Stromal cell of bone marrow (primary cell): Measurements from ENCODE around the gene HAT1.
"Not testable (repeated sequence)": the region's sequence is repeated elsewhere in the genome, so short reads cannot be mapped to it uniquely, and the experiment has no call there.

ENCODE experiments used
- DNase-seq: peaks from one replicate; pipeline ENCODE4 v3.0.0-alpha.2; 2012; ENCODE audit warnings: low read depth

Gene HAT1

DNA sequence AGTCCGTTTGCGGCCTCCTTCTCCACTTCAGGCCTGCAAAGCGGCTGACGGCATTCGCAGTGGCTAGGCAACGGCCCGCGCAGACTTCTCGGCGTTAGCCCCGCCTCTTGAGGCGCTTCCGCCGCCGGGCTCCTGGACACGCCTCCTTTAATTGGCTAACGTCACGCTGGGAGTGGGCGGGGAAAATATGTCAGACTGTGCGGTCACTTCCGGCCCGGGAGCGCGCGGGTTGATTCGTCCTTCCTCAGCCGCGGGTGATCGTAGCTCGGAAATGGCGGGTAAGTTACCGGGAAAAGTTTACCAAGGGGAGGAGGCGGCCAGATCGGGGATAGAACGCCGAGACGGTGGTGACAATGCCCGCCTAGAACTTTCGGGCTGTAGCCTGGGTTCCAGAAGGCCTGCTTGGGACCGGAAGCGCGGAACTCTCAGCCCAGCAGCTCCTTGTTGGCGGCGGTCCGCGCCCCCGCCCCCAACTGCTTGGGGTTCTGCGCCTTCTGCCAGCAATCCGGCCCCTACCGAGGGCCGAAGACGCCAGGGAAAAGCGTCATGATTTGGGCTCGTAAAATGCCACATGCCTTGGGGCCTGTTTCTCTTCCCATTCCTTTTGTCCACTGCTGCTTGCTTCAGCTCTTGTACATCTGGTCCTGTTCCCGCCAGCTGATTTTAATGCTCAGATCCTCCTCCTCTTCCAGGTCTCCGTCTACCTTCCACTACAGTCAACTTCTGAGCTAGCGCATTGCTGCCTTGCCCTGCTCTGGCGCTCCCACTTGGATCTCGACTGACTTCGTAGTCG, at the start of gene HAT1:
TSS of gene HAT1 (plus strand) at position 232 of the 793 bp plus-strand sequence. CDS start at position 272, 40 bp downstream.
- peak; percentile 95 for DNase-seq

- no peak for DNase-seq
These were observed 47.7 kb upstream of the HAT1 start for GRCh38 chr2:171874517-171874916.

- DNase-seq = no peak
These were observed 47.3 kb upstream of the HAT1 start for GRCh38 chr2:171874963-171875362.

DNA sequence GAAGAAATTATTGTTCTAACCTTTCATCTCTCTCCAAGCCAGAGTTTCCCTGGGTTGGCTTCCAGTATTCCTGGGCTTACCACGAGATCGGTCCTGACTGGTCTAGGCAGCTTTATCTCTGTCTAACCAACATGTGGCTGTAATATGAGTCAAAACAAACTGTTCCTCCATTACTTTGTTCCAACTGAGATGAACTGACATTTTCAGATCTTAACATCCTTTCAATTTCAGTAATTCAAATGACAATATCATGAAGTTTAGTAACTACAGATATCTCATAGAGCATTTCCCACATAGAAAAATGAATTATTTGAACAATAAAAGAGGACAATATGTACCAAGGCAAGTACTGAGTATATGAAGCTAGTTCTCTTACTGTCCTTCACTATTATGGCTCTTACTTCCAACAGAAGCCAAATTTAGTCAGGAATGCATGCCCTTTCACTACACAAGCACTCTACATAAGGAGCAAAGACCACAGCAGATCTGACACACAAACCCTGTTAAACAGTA, 43.7 kb upstream of the HAT1 start:
- peak; percentile 80 for DNase-seq

- no peak for DNase-seq
These were observed 42.4 kb upstream of the HAT1 start for GRCh38 chr2:171879865-171880264.

DNA sequence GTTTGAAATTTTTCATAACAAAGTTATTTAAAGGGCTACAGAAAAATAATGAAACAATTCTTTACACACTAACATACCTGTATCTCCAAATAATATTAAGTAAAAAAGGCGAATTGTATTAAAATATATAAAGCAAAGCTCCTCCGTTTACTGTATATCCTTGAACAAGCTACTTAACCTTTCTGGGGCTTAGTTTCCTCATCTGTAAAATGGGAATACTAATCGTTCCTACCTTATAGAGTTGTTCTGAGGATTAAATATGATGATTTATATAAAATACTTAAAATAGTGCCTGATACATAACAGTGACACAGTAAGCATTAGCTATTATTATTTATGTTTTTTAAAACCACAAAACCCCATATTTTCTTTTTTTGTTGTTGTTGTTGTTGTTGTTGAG, 41.5 kb upstream of the HAT1 start:
- no peak for DNase-seq

DNA sequence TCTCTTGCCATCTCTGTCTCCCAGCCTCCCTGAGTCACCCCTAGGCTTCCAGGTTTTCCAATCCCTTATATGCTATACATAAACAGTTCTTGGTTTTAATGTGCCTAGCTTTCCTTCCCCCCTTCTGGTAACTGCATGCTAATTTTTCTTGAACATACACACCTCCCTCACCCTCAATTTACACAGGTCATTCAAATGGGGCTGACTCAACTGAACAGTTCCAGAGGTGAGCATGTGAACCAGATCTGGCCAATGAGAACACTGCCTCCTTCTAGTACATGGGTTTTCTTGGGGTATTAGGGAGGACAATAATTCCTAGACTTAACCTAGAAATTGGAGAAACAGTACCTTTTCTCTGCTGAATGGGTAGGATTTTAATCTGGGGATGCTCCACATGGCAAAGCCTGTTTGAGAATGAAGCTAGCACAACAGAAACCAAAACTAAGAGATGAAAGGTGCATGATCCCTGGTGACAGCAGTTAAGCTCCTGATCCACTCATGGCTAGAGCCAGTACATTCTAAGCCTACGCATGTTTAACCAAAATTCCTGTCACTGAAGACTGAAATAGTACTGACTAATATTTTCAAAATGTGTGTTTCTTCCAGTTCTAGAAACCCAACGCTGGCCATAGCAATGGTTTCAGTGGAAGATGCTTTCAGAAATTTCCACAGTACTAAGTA, 40.0 kb upstream of the HAT1 start:
- peak; percentile 36 for DNase-seq

DNA sequence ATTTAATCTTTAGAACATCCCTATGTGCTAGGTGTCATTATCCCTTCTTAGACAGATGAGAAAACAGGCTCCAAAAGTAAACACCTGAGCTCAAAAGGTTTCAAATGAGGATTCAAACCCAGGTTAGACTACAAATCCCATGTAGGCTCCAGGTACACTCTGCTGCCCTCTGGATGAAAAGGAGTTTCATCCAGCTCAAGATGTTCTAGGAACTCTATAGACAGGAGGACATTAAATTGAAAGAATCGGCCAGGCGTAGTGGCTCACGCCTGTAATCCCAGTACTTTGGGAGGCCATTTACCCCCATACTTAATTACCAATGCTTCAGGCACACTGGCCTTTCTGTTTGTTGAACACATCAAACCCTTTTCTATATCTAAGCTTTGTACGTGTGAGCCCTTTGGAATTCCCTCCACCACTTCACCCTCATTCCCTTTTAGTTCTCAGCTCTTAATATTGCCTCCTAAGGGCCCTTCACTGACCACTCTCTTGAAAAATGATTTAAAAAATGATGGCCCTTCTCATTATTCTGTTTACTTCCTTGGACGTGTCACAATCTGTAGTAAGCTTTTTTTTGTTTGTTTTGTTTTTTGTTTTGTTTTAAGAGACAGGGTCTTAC, 38.9 kb upstream of the HAT1 start:
- DNase-seq = no peak

GRCh38 chr2:171889333-171889732, 32.9 kb upstream of the HAT1 start:
- DNase-seq = no peak

DNA sequence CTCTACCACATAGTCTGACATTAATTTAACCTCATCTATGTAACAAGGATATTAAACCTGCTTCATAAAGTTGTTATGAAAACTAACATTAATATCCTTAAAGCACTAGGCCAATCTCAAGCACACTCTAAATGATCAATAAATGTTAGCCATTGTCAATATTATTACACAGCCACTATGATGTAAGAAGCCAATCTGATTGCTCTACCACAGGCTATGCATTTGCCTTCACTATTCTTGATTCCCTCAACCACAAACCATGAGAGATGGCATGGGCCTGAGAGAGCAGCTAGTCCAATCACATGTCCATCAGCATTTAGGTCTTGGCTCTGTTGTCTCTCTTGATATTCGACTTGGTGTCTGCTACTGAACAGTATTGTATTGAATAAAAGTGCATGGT, 32.5 kb upstream of the HAT1 start:
- DNase-seq = no peak

GRCh38 chr2:171893196-171893823, 29.0 kb upstream of the HAT1 start:
- DNase-seq = no peak

DNA sequence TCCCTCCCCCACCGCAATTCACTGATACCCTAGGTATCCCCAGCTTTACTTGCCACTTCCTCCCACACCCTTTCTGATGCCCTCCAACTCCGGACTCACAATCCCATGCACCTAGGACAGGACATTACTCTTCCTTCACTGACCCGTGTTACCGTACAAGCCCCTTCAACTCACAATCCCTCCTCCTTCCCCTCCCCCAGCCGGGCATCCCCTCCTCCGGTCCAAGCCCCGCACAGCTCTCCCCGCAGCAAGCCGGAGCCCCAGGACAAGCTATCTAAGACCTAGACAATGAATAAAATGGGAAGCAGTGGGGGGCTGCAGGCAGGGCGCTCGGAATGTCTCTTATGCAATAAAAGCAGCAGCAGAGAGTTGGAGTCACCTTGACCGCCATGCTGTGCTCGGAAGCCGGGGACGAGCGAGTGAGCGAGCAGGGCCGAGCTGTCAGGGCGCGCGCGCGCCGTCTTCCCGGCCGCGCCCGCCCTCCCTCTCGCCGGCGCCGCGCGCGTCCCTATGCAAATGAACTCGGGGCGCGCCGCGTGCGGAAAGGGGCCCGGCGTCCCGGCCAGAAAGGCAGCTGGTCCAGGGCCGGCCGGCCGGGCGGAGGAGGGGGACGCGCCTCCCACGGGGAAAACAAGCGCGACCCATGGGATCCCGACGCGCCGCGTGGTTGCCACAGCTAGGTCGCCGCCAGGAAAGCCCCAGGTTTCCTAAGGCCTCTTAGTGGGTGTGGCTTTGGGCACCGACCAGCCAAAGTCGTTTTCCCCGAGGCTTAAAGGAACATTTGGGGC, 28.2 kb upstream of the HAT1 start, which contains the start of gene SLC25A12:
TSS of gene SLC25A12 (minus strand) at position 421 of the 788 bp plus-strand sequence. CDS start at position 391, 30 bp downstream.
- peak; percentile 64 for DNase-seq

DNA sequence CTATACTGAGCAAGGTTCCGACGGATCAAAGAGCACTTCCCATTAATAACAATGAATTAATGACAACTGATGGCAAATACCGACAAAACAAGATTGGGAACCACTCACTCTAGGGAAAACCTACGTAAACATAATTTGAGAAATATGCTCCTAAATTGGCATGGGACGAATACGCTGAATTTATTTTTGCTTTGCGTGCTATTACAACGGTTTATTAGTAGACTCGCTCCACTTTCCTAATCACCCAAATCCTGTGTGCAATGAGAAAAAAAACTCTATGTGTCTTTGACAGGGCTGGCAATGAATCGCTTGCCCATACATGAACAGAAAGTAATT, 27.7 kb upstream of the HAT1 start:
- DNase-seq = no peak

DNA sequence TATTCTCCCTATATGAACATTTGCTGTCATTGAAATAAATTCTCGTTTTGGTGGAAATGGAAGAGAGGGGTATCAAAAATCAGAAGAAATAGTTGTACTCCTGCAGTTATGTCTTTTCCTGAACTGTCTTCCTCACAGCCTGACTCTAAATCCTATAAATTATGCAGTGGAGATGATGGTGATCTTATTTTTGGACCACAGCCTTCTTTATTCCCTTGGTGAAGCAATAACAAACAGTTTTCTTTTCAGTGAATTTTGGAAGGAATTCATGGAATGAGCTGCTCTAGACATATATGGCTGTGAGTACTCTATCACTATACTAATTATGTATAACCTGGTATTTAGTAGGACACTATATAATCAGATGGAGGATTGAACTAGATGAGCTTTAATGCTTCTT, 26.5 kb upstream of the HAT1 start:
- DNase-seq = no peak

DNA sequence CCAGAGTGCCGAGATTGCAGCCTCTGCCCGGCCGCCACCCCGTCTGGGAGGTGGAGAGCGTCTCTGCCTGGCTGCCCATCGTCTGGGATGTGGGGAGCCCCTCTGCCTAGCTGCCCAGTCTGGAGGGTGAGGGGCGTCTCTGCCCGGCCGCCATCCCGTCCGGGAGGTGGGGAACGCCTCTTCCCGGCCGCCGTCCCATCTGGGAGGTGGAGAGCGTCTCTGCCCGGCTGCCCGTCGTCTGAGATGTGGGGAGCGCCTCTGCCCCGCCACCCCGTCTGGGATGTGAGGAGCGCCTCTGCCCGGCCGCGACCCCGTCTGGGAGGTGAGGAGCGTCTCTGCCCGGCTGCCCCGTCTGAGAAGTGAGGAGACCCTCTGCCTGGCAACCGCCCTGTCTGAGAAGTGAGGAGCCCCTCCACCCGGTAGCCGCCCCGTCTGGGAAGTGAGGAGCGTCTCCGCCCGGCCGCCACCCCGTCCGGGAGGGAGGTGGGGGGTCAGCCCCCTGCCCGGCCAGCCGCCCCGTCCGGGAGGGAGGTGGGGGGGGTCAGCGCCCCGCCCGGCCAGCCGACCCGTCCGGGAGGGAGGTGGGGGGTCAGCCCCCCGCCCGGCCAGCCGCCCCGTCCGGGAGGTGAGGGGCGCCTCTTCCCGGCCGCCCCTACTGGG, 22.5 kb upstream of the HAT1 start:
- DNase-seq = not testable (repeated sequence)

DNA sequence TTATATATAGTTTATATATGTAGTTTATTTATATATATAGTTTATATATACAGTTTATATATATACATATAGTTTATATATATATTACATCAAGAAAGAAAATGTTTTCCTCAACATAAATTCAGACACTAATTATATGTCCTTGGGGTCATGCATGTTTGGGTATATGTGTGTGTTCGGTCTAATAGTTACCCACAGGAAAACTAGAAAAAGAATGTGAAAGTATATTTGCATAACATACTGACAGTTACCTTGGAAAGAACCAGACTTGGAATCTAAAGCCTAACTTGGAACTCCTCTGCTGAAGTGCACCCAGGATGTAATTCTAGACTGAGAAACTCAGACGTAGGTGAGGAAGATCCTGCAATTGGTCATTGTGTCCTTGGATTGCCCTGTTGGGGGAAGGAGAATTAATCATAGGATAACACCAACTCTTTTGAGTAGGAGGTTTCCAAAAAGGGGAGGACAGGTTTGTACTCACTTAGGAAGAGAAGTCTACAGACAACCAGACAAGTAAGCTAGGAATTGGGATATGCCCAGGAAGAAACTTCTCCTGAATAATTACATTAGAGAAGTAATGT, 19.3 kb upstream of the HAT1 start:
- no peak for DNase-seq

DNA sequence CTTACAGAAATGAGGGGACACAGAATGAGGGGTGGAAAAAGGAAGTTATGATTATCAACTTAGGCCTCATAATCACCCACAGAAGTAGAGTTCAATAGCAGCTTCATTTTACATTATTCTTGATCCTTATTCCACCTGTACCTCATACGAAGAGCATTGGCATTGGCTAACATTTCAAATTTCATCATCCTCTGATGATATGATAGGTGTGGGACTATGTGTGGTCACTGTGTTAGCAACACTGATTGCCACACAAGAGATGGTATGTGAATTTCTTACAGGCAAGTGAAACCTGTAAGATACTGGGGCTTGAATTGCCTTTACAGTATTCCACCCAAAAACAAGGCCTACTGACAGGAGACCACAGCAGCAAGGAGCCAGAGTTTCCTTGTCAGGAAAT, 14.0 kb upstream of the HAT1 start:
- no peak for DNase-seq

- no peak for DNase-seq
These were observed 13.0 kb upstream of the HAT1 start for GRCh38 chr2:171909266-171909665.

DNA sequence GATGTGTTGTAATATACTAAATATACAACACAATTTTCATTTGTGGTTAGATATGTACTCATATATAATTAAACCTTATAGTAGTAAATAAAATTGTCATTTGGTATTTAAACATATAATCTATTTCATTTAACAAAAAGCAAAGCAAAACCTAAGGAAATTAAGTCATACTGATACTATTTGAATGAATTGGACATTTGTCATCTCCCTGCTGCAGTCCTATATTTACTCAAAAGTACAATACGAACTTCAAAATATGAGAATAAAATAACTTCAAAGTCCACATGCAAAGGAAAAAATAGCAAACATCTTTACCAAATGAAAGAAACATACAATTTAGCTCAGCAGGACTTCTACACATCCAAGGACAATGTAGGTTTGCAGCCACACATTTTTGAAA, 11.8 kb upstream of the HAT1 start:
- DNase-seq = no peak

- DNase-seq = no peak
These were observed 8.7 kb upstream of the HAT1 start for GRCh38 chr2:171913517-171913916.

GRCh38 chr2:171919453-171919852, 2.8 kb upstream of the HAT1 start:
- DNase-seq = no peak
